Stimulated activated CD4-positive, alpha-beta T cell treated with anti-CD3 and anti-CD28 coated beads, Interleukin-15, amount 100 ng/mL, for 24 hours (primary cell): Measurements from ENCODE around the gene CYREN.
"Not testable (repeated sequence)": the region's sequence is repeated elsewhere in the genome, so short reads cannot be mapped to it uniquely, and the experiment has no call there.

Experiments
- DNase-seq: peaks from one replicate; pipeline ENCODE4 v3.0.0-alpha.2; 2020

CYREN gene

GRCh38 chr7:135158141-135158655 lies 12.3 kb downstream of the CYREN start:
- DNase-seq = no peak

- DNase-seq = no peak
These were observed 14.2 kb downstream of the CYREN start for GRCh38 chr7:135156290-135156689.

- DNase-seq = no peak
These were observed 15.8 kb downstream of the CYREN start for GRCh38 chr7:135154734-135155133.

- no peak for DNase-seq
These were observed 18.1 kb downstream of the CYREN start for GRCh38 chr7:135152442-135152841.

- no peak for DNase-seq
These were observed 19.0 kb downstream of the CYREN start for GRCh38 chr7:135151533-135151932.

- DNase-seq = no peak
These were observed 19.4 kb downstream of the CYREN start for GRCh38 chr7:135151132-135151531.

- no peak for DNase-seq
These were observed 20.3 kb downstream of the CYREN start for GRCh38 chr7:135150072-135150782.

- DNase-seq = peak; percentile 52
These were observed 22.4 kb downstream of the CYREN start, which contains the start of gene TMEM140 for GRCh38 chr7:135147899-135148721. TSS of gene TMEM140 (plus strand) at chr7:135148072. CDS start at chr7:135164442, 16,370 bp downstream.

GRCh38 chr7:135147341-135147898 lies 23.1 kb downstream of the CYREN start:
- DNase-seq = no peak

- DNase-seq = no peak
These were observed 26.4 kb downstream of the CYREN start for GRCh38 chr7:135143885-135144668.

- DNase-seq = no peak
These were observed 40.9 kb downstream of the CYREN start for GRCh38 chr7:135129579-135129978.

- DNase-seq = no peak
These were observed 41.6 kb downstream of the CYREN start for GRCh38 chr7:135128931-135129330.

GRCh38 chr7:135124631-135125030 lies 45.9 kb downstream of the CYREN start:
- DNase-seq = not testable (repeated sequence)

- DNase-seq = no peak
These were observed 48.6 kb downstream of the CYREN start for GRCh38 chr7:135121868-135122267.

- no peak for DNase-seq
These were observed 53.4 kb downstream of the CYREN start for GRCh38 chr7:135117096-135117495.
